ENCODE results near the gene DCAF4. TPM values are rescaled to one million over a fixed set of nuclear protein-coding genes. Genes with fewer than 3 reads are reported as not detected.

Gene DCAF4
- polyA plus RNA-seq, 1 donor from 2014 or later: 16.5 TPM

DNA sequence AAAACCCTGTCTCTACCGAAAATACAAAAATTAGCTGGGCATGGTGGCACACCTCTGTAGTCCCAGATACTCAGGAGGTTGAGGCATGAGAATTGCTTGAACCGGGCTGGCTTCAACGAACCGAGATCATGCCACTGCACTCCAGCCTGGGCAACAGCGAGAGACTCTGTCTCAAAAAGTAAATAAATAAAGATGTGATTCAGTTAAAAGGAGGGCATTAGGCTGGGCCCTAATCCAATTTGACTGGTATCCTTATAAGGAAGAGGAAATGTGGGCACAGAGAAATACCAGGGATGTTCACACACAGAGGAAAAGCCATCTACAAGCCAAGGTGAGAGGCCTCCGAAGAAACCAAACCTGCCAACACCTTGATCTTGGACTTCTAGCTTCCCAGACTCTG lies 10.1 kb upstream of the DCAF4 start:
- Histone ChIP-seq H3K4me3 (ENCODE audit: low read length) (no peak overlapping the region), H3K27ac (ENCODE audit: low read length) (no peak overlapping the region), H3K27me3 (ENCODE audit: insufficient read depth, low read depth, low read length) (no peaks in the 10 kb centered on the region), H3K36me3 (ENCODE audit: insufficient read depth, low read length) (no peaks in the 10 kb centered on the region), H3K9ac (ENCODE audit: low read length) (no peak overlapping the region), H3K4me2 (ENCODE audit: low read length) (no peak overlapping the region), H4K20me1 (ENCODE audit: insufficient read depth) (no peaks in the 10 kb centered on the region), H3K9me2 (ENCODE audit: insufficient read depth, low read length) (no peaks in the 10 kb centered on the region), H3F3A (ENCODE audit: insufficient read depth, low read length, poor library complexity, severe bottlenecking) (no peaks in the 10 kb centered on the region), H2AFZ (ENCODE audit: low read depth, low read length) (no peak overlapping the region), H3K79me2 (replicated peaks; ENCODE audit: insufficient read depth, low read length) (no peaks in the 10 kb centered on the region), H3K9me3 (ENCODE audit: low read length) (no peaks in the 10 kb centered on the region)
- TF ChIP-seq, protein P1, sequence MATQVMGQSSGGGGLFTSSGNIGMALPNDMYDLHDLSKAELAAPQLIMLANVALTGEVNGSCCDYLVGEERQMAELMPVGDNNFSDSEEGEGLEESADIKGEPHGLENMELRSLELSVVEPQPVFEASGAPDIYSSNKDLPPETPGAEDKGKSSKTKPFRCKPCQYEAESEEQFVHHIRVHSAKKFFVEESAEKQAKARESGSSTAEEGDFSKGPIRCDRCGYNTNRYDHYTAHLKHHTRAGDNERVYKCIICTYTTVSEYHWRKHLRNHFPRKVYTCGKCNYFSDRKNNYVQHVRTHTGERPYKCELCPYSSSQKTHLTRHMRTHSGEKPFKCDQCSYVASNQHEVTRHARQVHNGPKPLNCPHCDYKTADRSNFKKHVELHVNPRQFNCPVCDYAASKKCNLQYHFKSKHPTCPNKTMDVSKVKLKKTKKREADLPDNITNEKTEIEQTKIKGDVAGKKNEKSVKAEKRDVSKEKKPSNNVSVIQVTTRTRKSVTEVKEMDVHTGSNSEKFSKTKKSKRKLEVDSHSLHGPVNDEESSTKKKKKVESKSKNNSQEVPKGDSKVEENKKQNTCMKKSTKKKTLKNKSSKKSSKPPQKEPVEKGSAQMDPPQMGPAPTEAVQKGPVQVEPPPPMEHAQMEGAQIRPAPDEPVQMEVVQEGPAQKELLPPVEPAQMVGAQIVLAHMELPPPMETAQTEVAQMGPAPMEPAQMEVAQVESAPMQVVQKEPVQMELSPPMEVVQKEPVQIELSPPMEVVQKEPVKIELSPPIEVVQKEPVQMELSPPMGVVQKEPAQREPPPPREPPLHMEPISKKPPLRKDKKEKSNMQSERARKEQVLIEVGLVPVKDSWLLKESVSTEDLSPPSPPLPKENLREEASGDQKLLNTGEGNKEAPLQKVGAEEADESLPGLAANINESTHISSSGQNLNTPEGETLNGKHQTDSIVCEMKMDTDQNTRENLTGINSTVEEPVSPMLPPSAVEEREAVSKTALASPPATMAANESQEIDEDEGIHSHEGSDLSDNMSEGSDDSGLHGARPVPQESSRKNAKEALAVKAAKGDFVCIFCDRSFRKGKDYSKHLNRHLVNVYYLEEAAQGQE (IDR thresholded peaks at IDR 0.05; ENCODE audit: borderline replicate concordance): no peak
- TF ChIP-seq, protein P2, sequence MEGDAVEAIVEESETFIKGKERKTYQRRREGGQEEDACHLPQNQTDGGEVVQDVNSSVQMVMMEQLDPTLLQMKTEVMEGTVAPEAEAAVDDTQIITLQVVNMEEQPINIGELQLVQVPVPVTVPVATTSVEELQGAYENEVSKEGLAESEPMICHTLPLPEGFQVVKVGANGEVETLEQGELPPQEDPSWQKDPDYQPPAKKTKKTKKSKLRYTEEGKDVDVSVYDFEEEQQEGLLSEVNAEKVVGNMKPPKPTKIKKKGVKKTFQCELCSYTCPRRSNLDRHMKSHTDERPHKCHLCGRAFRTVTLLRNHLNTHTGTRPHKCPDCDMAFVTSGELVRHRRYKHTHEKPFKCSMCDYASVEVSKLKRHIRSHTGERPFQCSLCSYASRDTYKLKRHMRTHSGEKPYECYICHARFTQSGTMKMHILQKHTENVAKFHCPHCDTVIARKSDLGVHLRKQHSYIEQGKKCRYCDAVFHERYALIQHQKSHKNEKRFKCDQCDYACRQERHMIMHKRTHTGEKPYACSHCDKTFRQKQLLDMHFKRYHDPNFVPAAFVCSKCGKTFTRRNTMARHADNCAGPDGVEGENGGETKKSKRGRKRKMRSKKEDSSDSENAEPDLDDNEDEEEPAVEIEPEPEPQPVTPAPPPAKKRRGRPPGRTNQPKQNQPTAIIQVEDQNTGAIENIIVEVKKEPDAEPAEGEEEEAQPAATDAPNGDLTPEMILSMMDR (IDR thresholded peaks at IDR 0.05; ENCODE audit: poor library complexity, severe bottlenecking): no peak
- TF ChIP-seq TAF1 (IDR thresholded peaks at IDR 0.05; ENCODE audit: low read depth): no peak

DNA sequence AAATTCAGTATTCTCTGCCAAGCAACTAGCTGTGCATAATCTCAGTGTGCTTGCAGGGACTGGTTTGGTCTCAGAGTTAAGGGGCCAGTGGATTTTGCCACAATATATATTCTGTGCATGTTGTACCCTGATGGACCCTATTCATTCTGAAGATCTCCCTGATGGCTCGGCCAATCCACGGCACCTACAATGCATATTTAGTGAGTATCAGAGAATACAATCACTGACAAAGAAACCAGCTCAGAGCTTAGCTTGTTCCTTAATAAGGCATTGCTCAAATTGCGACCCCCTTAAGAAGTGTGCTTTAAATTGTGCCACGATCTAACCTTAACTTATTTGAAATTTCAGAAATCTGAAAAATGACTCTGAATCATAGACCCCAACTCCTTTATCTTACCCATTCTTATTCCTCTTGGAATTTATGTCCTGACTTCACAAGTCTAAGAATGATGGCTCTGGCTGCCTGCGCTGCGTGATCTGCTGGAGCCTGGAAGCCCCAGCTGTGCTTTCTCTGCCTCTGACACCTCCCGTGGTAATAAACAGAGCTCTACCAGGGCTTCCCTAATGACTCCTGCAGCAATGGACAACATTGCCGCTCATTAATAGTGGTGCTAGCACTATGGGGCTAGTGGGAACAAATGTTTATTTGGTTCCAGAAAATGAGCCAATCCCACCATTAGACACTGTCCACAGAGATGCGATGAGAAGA lies 9.0 kb upstream of the DCAF4 start:
- Histone ChIP-seq H3K27ac (ENCODE audit: low read length) (peak overlapping the region; percentile 34), H3K27me3 (ENCODE audit: insufficient read depth, low read depth, low read length) (no peaks in the 10 kb centered on the region), H3K9me3 (ENCODE audit: low read length) (no peaks in the 10 kb centered on the region), H3K9me2 (ENCODE audit: insufficient read depth, low read length) (no peaks in the 10 kb centered on the region), H3K4me3 (ENCODE audit: low read length) (no peak overlapping the region), H3F3A (ENCODE audit: insufficient read depth, low read length, poor library complexity, severe bottlenecking) (no peaks in the 10 kb centered on the region), H4K20me1 (ENCODE audit: insufficient read depth) (no peaks in the 10 kb centered on the region), H3K36me3 (ENCODE audit: insufficient read depth, low read length) (no peaks in the 10 kb centered on the region), H3K9ac (ENCODE audit: low read length) (no peak overlapping the region), H3K79me2 (replicated peaks; ENCODE audit: insufficient read depth, low read length) (no peaks in the 10 kb centered on the region), H3K4me2 (ENCODE audit: low read length) (no peak overlapping the region), H2AFZ (ENCODE audit: low read depth, low read length) (no peak overlapping the region)
- TF ChIP-seq, protein P2 (IDR thresholded peaks at IDR 0.05; ENCODE audit: poor library complexity, severe bottlenecking): no peak
- TF ChIP-seq, protein P1 (IDR thresholded peaks at IDR 0.05; ENCODE audit: borderline replicate concordance): no peak
- no peak for TF ChIP-seq SMC3 (conservative IDR thresholded peaks at IDR 0.05; ENCODE audit: poor library complexity)

Data from neural cell (in vitro differentiated cells).